Large intestine (tissue), 12 donors: Measurements from ENCODE around the gene UTS2. TPM values are rescaled to one million over a fixed set of nuclear protein-coding genes. Genes with fewer than 3 reads are reported as not detected.

ENCODE experiments used
- DNase-seq, 2 donors: peaks; one replicate each; pipeline versions ENCODE4 v3.0.0 to v3.0.0-alpha.2; 2013
- H3K27ac ChIP-seq: one replicate; pipeline ENCODE4 v1.5.1; 2013; ENCODE audit warnings: low read length
- H3K27me3 ChIP-seq: 2 replicates; pipeline ENCODE4 v1.6.1; 2013; ENCODE audit warnings: low read length; ENCODE audit not compliant: control insufficient read depth, insufficient read depth
- H3K36me3 ChIP-seq: 2 replicates; pipeline ENCODE4 v1.6.1; 2013; ENCODE audit warnings: low read length; ENCODE audit not compliant: control insufficient read depth, insufficient read depth
- H3K4me1 ChIP-seq: one replicate; pipeline ENCODE4 v1.6.1; 2013; ENCODE audit warnings: low read length; ENCODE audit not compliant: control insufficient read depth, insufficient read depth
- H3K4me3 ChIP-seq: one replicate; pipeline ENCODE4 v1.5.1; 2013; ENCODE audit warnings: low read length
- H3K9me3 ChIP-seq: one replicate; pipeline ENCODE4 v1.6.1; 2013; ENCODE audit warnings: mild to moderate bottlenecking, low read depth, low read length, moderate library complexity; ENCODE audit not compliant: control insufficient read depth
- WGBS: methylation state at CpG from one replicate; pipeline ENCODE4 v1.1.5; 2013; ENCODE audit warnings: low lambda C conversion rate; ENCODE audit not compliant: insufficient coverage; 5-methylcytosine and 5-hydroxymethylcytosine counted together
- long read RNA-seq, 11 donors: transcript quantifications; one replicate each; lab custom pipeline, GENCODE V29; 2026
- polyA plus RNA-seq: library from polyadenylated mRNA; unstranded; fragments of 120-200 nt; gene quantifications from one replicate; pipeline ENCODE4 v1.2.1, GENCODE V29; 2013

Gene UTS2, protein sequence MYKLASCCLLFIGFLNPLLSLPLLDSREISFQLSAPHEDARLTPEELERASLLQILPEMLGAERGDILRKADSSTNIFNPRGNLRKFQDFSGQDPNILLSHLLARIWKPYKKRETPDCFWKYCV
- 0.36 TPM for polyA plus RNA-seq
- long read RNA-seq, donor 1, result 0 reads
- long read RNA-seq, donor 2, result 0 reads
- long read RNA-seq, donor 3, result 0 reads
- long read RNA-seq, donor 4, result 0 reads
- long read RNA-seq, donor 5, result 0 reads
- long read RNA-seq, donor 6, result 0 reads
- long read RNA-seq, donor 7, result 0 reads
- long read RNA-seq, donor 8, result 0 reads
- long read RNA-seq, donor 9, result 0 reads
- long read RNA-seq, donor 10, result 0 reads
- long read RNA-seq, donor 11, result 0 reads

DNA sequence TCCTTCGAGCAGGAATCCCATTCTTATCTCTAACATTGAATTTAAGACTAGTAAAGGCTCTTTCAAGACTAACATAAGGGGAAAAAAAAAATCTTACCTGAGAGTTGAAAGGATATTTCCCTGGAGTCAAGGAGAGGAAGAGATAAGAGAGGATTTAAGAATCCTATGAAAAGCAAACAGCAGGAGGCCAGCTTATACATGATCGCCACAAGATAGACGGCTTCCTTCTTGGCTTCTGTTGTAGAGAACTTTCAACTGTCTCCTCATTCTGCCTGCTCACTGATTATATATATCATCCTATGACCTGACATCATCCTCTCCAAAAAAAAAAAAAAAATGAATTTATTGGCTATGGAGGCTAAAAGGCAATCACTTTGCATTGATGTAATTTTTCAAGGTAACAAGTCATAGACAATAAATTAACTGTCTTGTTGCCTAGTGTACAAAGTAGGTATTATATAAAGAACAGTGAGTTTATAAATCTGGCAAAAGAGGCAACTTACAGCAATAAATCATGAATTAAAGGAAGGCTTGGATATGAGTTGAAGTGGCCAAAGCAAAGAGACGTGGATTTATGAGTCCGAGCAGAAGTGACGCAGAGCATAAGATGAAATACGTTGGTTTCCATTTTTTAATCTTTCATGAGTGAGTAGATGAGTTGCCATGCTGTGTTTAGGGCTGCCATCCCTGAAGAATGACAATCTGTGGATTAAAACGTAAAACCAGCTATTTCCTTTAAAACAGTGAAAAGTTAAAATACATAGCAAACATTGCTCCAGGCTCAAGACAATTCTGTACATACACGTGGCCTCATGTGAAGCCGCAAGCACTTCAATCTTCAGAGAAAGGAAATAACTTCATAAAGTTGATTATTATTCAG is at the start of gene UTS2:
TSS of gene UTS2 (minus strand) at position 262 of the 880 bp plus-strand sequence. CDS start at position 200, 62 bp downstream.
- H3K4me1 ChIP-seq, result no peaks in the 10 kb centered on the region
- H3K9me3 ChIP-seq, result no peaks in the 10 kb centered on the region
- no peak for DNase-seq

DNA sequence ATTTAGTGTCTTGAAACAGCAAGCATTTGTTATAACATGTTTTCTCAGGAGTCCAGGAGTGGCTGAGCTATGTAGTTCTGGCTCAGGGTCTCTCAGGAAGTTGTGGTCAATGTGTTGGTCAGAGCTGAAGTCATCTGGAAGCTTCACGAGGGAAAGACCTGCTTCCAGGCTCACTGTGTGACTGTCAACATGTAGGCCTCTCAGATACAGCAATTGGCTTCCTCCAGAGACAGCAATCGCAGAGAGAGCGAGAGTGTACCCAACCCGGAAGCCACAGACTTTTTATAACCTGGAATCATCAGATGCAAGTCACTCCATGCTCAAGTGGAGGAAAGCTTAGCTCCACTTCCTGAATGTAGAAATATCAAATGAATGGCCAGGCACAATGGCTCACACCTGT is 46.9 kb upstream of the UTS2 start:
- Histone ChIP-seq H3K9me3 (no peaks in the 10 kb centered on the region), H3K27ac (no peak overlapping the region), H3K36me3 (no peaks in the 10 kb centered on the region), H3K27me3 (no peaks in the 10 kb centered on the region), H3K4me1 (no peaks in the 10 kb centered on the region), H3K4me3 (no peak overlapping the region)
- DNase-seq, result no peak
- WGBS, result no CpG with 5 or more reads among the region's 4 CpGs

More for the DNA sequence above, at the start of gene UTS2:
- no peak within 1 kb of the TSS for H3K27ac ChIP-seq
- no peaks in the 10 kb centered on the region for H3K27me3 ChIP-seq
- H3K36me3 ChIP-seq, result no peaks in the 10 kb centered on the region
- WGBS, result 100% methylated on average over 1 of the region's 10 CpGs
- H3K4me3 ChIP-seq, result no peak within 1 kb of the TSS

DNA sequence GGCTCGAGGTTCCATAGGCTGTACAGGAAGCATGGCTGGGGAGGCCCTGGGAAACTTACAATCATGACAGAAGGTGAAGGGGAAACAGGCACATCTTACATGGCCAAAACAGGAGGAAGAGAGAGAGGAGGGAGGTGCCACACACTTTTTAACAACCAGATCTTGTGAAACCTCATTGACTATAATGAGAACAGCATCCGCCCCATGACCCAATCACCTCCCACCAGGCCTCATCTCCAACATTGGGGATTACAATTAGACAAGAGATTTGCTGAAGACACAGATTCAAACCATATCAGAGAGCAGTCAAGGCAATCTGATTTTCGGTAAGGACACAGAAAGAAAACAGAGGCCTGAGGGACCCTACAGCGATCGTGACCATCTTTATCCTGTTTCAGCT is 46.1 kb upstream of the UTS2 start:
- H3K4me1 ChIP-seq, result no peaks in the 10 kb centered on the region
- no peaks in the 10 kb centered on the region for H3K9me3 ChIP-seq
- DNase-seq, result no peak
- no peaks in the 10 kb centered on the region for H3K27me3 ChIP-seq
- no peak overlapping the region for H3K27ac ChIP-seq
- WGBS, result 60% methylated on average over 1 of the region's 5 CpGs
- no peak overlapping the region for H3K4me3 ChIP-seq
- H3K36me3 ChIP-seq, result no peaks in the 10 kb centered on the region

DNA sequence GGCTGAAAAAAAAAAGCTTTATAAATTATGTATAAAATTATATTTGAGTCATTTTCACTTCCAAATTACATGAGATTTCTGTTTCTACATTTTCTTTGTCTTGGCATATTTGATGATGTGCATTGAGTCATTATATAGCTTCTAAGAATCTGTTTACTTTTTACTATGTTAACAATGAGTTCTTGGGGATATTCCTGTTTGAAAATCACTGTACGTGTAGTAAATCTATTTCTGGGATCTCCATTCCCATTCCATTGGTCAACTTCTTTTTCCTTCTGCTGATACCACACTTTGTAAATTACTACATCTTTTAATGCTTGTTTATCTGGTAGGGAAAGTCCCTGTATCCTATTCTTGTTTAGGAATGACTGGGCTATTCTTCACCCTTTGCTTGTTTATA is 44.1 kb upstream of the UTS2 start:
- Histone ChIP-seq H3K4me3 (no peak overlapping the region), H3K36me3 (no peaks in the 10 kb centered on the region), H3K27ac (no peak overlapping the region), H3K4me1 (no peaks in the 10 kb centered on the region), H3K27me3 (no peaks in the 10 kb centered on the region), H3K9me3 (no peaks in the 10 kb centered on the region)
- DNase-seq, result no peak
- WGBS, result 100% methylated on average over 1 of the region's 1 CpG

DNA sequence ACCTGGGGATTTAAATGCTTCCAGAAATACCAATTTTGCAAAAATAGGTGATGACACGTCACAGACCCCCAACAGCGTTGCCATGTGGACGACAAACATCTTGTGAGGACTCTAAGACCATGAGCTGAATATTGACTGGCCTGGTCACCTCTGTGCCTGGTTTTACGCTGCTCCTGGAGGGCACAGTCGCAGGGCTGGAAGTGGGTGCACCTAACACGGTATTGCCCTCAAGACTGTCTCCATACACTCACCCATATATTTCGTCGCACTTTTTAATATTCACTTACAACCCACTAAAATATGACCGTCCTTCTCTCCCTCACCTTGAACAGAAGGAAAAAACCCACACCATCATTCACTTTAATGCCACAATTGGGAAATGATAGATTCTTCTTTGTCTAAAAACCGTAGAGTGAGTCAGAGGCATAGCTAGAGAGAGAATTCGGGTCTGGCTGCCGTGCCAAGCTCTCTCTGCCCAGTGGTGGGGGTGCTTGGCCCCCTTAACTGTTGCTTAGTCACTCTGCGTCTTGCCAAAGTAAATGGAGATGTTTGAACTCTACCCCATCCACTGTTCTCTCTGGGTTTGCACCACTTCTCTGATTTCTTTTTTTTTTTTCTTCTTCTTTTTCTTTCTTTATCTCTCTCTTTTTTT is 40.8 kb upstream of the UTS2 start:
- Histone ChIP-seq H3K4me3 (no peak overlapping the region), H3K27ac (no peak overlapping the region), H3K36me3 (no peaks in the 10 kb centered on the region), H3K27me3 (no peaks in the 10 kb centered on the region), H3K4me1 (no peaks in the 10 kb centered on the region), H3K9me3 (no peaks in the 10 kb centered on the region)
- DNase-seq, result no peak
- WGBS, result 93% methylated on average over 4 of the region's 13 CpGs

DNA sequence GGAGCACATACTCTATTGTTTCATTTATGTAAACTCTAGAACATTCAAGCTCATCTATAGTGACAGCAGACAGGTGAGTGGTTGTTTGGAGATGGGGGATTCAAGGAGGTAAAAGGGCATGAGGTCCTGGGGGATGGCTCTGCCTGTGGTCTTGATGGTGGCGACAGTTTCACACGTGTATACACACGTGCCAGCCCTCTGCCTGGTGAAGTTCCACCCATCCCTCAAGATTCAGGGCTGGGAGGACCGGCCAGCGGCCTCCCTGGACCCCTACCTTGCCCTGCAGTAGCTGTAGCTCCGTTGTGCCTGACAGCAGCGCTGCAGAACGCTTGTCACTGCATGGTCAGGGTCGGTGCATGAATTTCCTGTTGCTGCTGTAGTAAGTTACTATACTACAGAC is 38.9 kb upstream of the UTS2 start:
- DNase-seq, result no peak
- no peaks in the 10 kb centered on the region for H3K36me3 ChIP-seq
- H3K27me3 ChIP-seq, result no peaks in the 10 kb centered on the region
- H3K27ac ChIP-seq, result no peak overlapping the region
- no peak overlapping the region for H3K4me3 ChIP-seq
- no peaks in the 10 kb centered on the region for H3K4me1 ChIP-seq
- H3K9me3 ChIP-seq, result no peaks in the 10 kb centered on the region
- WGBS, result 100% methylated on average over 1 of the region's 9 CpGs

DNA sequence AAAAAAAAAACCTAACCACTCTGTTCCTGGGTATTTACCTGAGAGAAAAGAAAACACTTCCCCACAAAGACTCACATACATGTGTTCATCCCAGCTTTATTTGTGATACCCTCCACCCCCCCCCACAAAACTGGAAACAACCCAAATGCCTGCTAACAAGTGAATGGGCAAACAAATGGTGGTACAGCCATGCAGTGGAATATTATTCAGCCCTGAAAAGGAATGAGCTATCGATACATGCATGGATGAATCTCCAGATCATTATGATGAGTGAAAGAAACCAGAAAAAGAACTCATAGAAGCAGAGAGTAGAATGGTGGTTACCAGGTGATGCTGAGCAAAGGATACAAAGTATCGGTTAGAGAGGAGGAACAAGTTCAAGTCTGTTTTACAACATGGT is 38.0 kb upstream of the UTS2 start:
- Histone ChIP-seq H3K36me3 (no peaks in the 10 kb centered on the region), H3K27ac (no peak overlapping the region), H3K9me3 (no peaks in the 10 kb centered on the region), H3K27me3 (peaks cover 3% of the 10 kb centered on the region), H3K4me3 (no peak overlapping the region), H3K4me1 (no peaks in the 10 kb centered on the region)
- 100% methylated on average over 1 of the region's 2 CpGs for WGBS
- no peak for DNase-seq

DNA sequence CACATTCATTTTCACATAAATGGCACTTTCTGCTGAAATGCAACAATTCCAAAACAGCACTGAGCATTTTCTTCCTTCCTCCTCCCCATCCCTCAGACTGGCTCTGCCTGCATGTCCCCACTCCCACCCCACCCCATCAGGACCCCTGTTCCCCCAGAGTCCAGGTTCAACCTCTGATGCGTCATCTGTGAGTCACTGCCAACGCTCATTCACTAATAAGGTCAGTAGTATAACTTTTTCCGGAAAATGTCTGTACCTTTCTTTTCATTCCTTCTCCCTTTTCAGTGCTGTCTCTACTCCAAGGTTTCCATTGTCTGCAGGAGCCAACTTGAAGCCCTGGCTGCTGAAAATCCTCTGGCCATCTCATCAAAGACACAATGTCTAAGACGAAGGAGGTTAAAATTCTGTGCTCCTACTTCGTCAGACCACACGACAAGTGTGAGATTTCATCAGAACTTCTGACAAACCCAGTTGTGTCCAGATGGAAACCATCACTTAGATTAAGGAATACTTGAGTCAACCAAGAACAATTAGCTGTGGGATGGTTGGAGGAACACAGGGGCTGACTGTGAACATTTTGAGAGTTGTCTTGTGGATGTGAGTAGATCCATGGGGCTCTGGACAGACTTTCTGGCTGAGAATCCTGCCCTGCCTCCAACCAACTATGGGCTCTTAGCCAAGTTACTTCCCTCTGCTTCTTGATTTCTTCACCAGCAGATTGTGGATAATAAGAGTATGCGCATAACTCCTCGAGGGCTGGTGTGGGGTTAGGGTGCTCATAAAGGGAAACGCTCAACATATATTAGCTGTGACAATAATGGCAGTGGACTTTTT is 35.6 kb upstream of the UTS2 start:
- Histone ChIP-seq H3K27me3 (peaks cover 3% of the 10 kb centered on the region), H3K4me3 (no peak overlapping the region), H3K36me3 (no peaks in the 10 kb centered on the region), H3K27ac (no peak overlapping the region), H3K4me1 (no peaks in the 10 kb centered on the region), H3K9me3 (no peaks in the 10 kb centered on the region)
- 90% methylated on average over 6 of the region's 9 CpGs for WGBS
- no peak for DNase-seq

DNA sequence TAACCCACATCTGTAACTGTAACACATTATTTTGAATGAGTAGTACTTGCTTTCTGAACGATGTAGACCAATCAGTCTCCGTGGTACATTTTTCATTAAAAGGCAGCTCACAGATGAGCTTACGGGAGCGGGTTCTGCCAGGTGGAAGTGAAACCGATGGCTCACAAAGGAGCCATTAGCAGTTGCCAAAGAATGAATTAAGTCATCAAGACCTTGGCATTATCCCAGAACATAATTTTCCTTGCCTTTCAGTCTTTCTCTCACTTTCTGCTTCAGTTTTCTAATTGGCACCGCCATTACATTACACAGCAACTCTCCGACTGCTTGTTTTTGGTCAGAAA is 33.5 kb upstream of the UTS2 start:
- H3K27ac ChIP-seq, result no peak overlapping the region
- H3K27me3 ChIP-seq, result peaks cover 3% of the 10 kb centered on the region
- no CpG with 5 or more reads among the region's 7 CpGs for WGBS
- no peak overlapping the region for H3K4me3 ChIP-seq
- no peaks in the 10 kb centered on the region for H3K4me1 ChIP-seq
- no peak for DNase-seq
- H3K9me3 ChIP-seq, result no peaks in the 10 kb centered on the region
- no peaks in the 10 kb centered on the region for H3K36me3 ChIP-seq
